Glomerular endothelial cell (primary cell): ENCODE measurements around the gene MAP3K2. TPM values are rescaled to one million over a fixed set of nuclear protein-coding genes. Genes with fewer than 3 reads are reported as not detected.

Source experiments
- DNase-seq: peaks from one replicate; pipeline ENCODE4 v3.0.0-alpha.2; 2011; ENCODE audit warnings: low read depth, low spot score; ENCODE audit errors: extremely low read depth
- total RNA-seq: library from RNA; depleted of rRNA; stranded (reverse); fragments of >200 nt; gene quantifications from 2 replicates; pipeline ENCODE4 v1.2.3, GENCODE V29; 2015

Gene MAP3K2
- total RNA-seq, 1 donor from 2014 or later: 21.0 TPM

DNA sequence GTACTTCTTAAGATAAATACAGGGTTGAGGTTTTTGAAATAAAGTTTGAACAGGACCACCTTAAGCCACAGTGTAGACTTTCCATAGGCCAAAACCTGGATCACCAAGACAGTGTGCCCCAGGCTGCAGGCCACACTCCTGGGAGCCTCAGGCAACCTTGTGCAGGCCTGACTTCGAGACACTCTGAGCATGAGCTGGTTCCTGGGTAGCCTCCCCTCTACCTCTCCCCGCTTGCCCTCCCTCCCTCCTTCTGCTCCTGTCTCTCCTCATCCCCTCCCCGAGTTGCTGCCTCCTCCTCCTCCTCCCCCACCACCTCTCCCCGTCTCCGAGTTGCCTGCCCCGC, 19.9 kb upstream of the MAP3K2 start:
- no peak for DNase-seq

DNA sequence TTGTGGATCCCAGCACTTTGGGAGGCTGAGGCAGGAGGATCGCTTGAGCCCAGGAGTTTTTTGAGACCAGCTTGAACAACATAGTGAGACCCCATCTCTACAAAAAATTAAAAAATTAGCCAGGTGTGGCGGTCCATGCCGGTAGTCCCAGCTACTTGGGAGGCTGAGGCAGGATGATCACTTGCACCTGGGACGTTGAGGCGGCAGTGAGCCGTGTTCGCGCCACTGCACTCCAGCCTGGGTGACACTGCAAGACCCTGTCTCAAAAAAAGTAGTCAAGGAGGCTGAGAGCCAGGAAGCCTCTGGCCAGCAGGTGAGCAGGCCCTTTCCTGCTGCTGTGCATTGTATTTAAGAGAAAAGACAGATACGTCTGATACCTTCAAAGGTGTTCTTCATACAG, 19.3 kb upstream of the MAP3K2 start:
- DNase-seq: no peak

- no peak for DNase-seq
Measured at GRCh38 chr2:127406454-127406853, 18.7 kb upstream of the MAP3K2 start.

DNA sequence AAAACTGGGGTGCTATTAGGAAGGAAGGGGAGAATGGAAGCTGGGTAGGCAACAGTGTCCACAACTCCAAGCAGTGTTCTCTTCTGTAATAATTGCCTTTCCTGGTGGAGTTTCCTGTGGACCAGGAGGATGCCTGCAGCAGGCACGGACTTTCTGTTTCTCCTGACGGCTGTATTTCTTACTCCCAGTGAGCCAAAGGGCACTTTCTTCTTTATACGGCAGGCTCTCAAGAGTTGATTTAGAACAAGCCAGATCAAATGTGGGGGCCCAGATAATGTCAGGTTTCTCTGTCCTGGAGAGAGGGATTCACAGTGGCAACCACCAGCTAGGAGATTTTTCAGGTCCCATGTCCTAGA, 17.5 kb upstream of the MAP3K2 start:
- DNase-seq: no peak

DNA sequence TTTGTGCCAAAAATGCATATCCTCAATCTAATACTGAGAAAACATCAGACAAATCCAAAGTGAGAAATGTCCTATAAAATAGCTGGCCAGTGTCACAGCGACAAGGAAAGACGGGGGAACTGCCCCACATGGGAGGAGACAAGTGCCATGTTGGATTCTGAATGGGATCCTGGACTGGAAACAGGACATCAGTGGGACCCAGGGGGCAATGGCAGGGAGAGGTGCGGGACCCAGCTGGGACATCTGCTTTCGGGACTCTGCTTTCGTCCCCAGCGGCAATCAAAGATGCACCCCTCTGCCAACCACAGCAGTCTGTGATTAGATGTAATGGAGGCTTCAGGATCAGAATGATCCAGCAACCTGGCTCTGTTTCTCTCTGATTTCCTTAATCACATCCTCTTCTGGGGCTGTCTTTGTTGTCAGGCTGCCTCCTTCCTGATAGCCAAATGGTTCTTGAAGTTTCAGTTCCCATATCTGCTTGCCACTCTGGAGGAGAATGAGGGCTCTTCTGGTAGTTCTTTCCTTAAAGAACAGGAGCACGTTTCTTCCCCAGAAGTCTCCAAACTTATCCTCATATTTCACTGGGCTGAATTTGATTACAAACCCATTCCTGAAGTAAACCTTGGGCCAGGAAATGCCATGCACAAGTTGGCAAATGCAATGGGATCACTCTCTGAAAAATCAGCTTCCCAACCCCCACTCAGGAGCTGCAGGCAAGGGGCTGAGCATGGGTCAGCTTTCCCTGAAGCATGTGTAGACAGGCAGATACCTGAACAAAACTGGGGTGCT, 16.9 kb upstream of the MAP3K2 start:
- DNase-seq: no peak

GRCh38 chr2:127403460-127403859, 15.7 kb upstream of the MAP3K2 start:
- no peak for DNase-seq

- no peak for DNase-seq
Measured at GRCh38 chr2:127401757-127402695, 14.3 kb upstream of the MAP3K2 start.

GRCh38 chr2:127400897-127401756, 13.4 kb upstream of the MAP3K2 start:
- DNase-seq: no peak

- no peak for DNase-seq
Measured at GRCh38 chr2:127400533-127400896, 12.7 kb upstream of the MAP3K2 start.

DNA sequence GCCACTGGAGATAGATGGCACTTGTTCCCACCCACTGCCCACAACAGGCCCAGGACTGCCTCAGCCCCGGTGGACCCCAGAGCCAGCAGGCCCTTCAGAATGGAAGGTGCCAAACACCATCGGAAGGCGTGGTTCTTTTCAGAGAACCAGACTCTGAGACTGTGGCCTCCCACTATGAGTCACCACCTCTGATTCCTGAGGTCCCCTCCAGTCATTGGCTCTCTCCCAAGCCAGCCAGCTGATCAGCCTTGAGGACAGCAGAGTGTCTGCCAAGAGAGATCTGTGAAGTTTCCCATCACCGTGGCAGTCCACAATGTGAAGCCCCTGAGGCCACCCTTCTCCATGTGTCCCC, 10.4 kb upstream of the MAP3K2 start:
- DNase-seq: no peak

DNA sequence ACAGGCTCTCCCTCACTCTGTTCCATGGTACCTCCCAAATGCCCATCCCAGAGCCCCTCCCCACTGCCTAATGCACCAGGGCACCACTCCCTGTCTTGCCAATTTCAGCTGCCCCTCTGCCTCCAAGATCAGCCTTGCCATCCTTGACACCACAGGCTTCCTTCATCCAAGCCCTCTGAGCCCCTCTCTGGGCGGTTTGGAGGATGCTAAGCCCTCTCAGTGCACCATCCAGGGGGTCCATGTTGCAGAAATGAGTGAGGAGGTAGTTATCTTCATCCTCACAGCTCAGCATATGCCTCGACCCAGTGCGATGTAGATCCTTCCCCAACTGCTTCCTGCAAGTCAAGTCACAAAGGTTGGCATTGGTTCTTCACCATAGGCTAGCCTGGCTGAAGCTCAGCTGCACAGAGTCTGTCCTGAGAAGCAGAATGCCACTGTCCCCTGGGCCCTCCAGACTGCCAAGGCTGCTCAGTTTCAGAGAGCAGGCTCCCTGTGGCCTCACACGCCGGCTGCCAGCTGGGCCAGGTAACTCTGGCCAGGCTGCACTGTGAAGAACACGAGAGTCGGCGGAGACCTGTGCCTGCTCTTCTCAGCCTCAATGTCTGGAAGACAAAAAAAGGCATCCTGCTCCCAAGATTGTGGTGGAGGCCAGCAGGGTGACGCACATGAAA, 9.9 kb upstream of the MAP3K2 start:
- DNase-seq: no peak

DNA sequence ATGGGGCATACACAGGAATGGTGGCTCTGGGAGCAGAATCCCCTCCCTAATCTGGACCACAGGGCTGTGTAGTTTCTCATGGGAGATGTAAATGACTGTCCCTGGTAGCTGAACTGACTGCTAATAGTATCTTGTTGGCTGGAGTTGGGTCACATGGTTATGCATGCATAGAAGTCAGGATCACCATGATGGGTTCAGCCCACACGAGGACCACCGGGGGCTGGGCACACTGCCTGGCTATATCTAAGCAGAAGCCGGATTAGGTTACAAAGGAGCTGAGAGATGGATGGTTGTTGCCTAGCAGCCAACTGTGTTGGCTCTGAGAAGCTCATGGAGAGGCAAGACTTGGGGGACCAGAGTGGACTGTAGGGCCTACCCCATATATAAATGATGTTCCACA, 6.7 kb upstream of the MAP3K2 start:
- no peak for DNase-seq

DNA sequence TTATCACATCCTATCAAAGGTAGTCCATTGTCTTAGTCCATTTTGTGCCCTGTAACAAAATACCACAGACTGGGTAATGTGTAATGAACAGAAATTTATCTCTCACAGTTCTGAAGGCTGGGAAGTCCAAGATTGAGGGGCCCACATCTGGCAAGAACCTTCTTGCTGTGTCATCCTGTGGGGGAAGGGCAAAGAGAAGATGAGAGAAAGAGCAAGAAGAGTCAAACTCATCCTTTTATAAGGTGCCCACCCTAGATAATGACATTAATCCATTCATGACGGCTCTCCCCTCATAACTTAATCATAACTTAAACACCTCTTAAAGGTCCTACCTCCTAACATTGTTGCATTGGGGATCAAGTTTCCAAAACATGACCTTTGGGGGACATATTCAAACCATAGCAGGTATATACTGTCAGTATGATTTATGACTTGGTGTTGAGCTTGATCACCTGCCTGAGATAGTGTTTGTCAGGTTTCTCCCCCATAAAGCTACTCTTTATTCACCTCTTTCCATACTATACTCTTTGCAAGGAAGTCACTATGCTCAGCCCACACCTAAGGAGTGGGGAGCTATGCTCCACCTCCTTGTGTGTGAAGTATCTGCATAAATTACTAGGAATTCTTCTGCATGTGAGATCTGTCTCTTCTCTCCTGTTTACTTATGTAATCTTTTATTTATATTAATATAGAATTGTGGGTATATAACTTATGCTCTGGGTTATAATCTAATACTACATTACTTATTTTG, 5.2 kb upstream of the MAP3K2 start:
- DNase-seq: no peak

- no peak for DNase-seq
Measured at GRCh38 chr2:127392133-127392827, 4.5 kb upstream of the MAP3K2 start.

- DNase-seq: no peak
Measured at GRCh38 chr2:127389778-127390435, 2.1 kb upstream of the MAP3K2 start.

DNA sequence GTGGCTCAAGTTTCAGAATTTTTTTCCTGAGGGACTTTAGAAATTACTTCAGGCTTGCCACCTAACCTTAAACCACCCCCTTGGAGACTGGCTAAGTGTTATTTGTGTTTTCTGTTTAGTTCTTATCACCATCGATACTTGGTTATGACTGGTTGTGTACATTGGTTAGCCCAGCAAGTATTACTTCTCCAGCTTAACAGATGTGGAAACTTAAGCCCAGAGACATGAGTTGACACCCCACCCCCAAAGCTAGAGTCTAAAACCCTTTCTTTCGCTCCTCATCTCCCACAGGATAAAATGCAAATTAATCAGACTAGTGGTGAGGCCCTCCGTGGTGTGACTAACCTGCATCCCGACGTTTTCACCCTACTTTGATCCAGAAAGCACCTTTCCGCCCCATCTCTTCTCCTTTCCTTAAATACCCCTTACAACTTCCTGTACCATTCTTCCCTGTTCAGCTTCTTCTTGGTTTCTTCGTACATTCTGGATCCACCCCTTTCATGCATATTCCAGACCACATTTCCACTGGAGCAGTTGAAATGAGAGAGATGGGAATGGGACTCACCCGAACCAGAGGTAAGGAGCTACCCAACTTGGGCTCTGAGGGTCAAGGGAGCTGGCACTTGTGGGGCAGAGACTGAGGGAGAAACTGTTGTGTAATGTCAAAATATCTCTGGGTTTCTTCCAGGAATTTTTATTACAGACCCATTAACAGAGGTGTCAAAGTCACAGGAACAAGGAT, 819 bp upstream of the MAP3K2 start:
- no peak for DNase-seq

- DNase-seq: no peak
Measured at GRCh38 chr2:127386764-127387654, 766 bp downstream of the MAP3K2 start.
